GM23338 (cell line): ENCODE measurements around the gene SMCO3. TPM values are rescaled to one million over a fixed set of nuclear protein-coding genes. Genes with fewer than 3 reads are reported as not detected.

Source experiments
- ATAC-seq: fragments of 200-7000 bp; cut with Tn5 transposase; 3 replicates; pipeline ENCODE4 v1.9.1; 2020
- DNase-seq: peaks from one replicate; pipeline ENCODE4 v3.0.0-alpha.2; 2015; ENCODE audit warnings: low spot score
- H2AFZ ChIP-seq: fragments of 200-600 bp; sonication (generic); 2 replicates; pipeline ENCODE4 v1.8.0; 2016; ENCODE audit warnings: antibody characterized with exemption, mild to moderate bottlenecking, moderate library complexity
- H3F3A ChIP-seq: fragments of 200-600 bp; sonication (generic); replicated peaks from 2 replicates; pipeline ENCODE4 v1.8.0; 2017; ENCODE audit warnings: antibody characterized with exemption, mixed run types, low read depth
- H3K27ac ChIP-seq: fragments of 200-600 bp; sonication (generic); 2 replicates; pipeline ENCODE4 v1.6.1; 2016; ENCODE audit warnings: low read depth
- H3K27me3 ChIP-seq: fragments of 200-600 bp; sonication (generic); 2 replicates; pipeline ENCODE4 v1.8.0; 2016; ENCODE audit warnings: mild to moderate bottlenecking, mixed run types, moderate library complexity; ENCODE audit not compliant: insufficient read depth
- H3K36me3 ChIP-seq: fragments of 200-600 bp; sonication (generic); 2 replicates; pipeline ENCODE4 v1.8.0; 2016; ENCODE audit warnings: mild to moderate bottlenecking; ENCODE audit not compliant: insufficient read depth
- H3K4me1 ChIP-seq: fragments of 200-600 bp; sonication (generic); 2 replicates; pipeline ENCODE4 v1.8.0; 2016; ENCODE audit warnings: mild to moderate bottlenecking, moderate library complexity; ENCODE audit not compliant: insufficient read depth
- H3K4me2 ChIP-seq: fragments of 200-600 bp; sonication (generic); 2 replicates; pipeline ENCODE4 v1.7.1; 2017; ENCODE audit warnings: mixed run types
- H3K4me3 ChIP-seq: fragments of 200-600 bp; sonication (generic); 2 replicates; pipeline ENCODE4 v1.6.1; 2016; ENCODE audit warnings: mixed run types
- H3K79me2 ChIP-seq: fragments of 200-600 bp; sonication (generic); replicated peaks from 2 replicates; pipeline ENCODE4 v1.8.0; 2017; ENCODE audit warnings: mild to moderate bottlenecking; ENCODE audit not compliant: insufficient read depth
- H3K9me2 ChIP-seq: fragments of 200-600 bp; sonication (generic); 2 replicates; pipeline ENCODE4 v1.8.0; 2017; ENCODE audit not compliant: insufficient read depth
- H4K20me1 ChIP-seq: fragments of 200-600 bp; sonication (generic); replicated peaks from 2 replicates; pipeline ENCODE4 v1.8.0; 2017; ENCODE audit warnings: mild to moderate bottlenecking; ENCODE audit not compliant: insufficient read depth
- H3K27ac Mint-ChIP-seq: 2 replicates; pipeline ENCODE4 v1.8.0; 2020; ENCODE audit warnings: inconsistent platforms, mild to moderate bottlenecking, moderate library complexity, mixed read lengths
- H3K27me3 Mint-ChIP-seq: 3 replicates; pipeline ENCODE4 v1.8.0; 2022; ENCODE audit warnings: low read depth, mild to moderate bottlenecking, moderate library complexity, mixed read lengths, inconsistent platforms; ENCODE audit not compliant: insufficient read depth, poor library complexity
- H3K36me3 Mint-ChIP-seq: 3 replicates; pipeline ENCODE4 v1.8.0; 2021; ENCODE audit warnings: low read depth, mild to moderate bottlenecking, inconsistent platforms, moderate library complexity, mixed read lengths
- H3K4me1 Mint-ChIP-seq: 3 replicates; pipeline ENCODE4 v1.8.0; 2020; ENCODE audit warnings: mild to moderate bottlenecking, inconsistent platforms, mixed read lengths
- H3K4me3 Mint-ChIP-seq: 3 replicates; pipeline ENCODE4 v1.8.0; 2021; ENCODE audit warnings: moderate library complexity, mild to moderate bottlenecking, inconsistent platforms, mixed read lengths
- H3K9me3 Mint-ChIP-seq: 3 replicates; pipeline ENCODE4 v1.8.0; 2020; ENCODE audit warnings: moderate library complexity, mild to moderate bottlenecking, inconsistent platforms, mixed read lengths
- CREB1 ChIP-seq: fragments of 250-450 bp; sonication (Bioruptor Pico); IDR thresholded peaks from 2 replicates; pipeline ENCODE4 v1.5.0; 2020; ENCODE audit warnings: low read depth, mild to moderate bottlenecking, moderate library complexity
- CTCF ChIP-seq, 2 experiments: fragments of 200-600 bp in 1 of 2; sonication (generic) in 1 of 2; conservative IDR thresholded peaks; 2 replicates each; pipeline versions ENCODE4 v1.5.1 to v1.6.1; 2016 to 2017; ENCODE audit warnings: antibody characterized with exemption in 2 of 2, low read depth in 2 of 2, mild to moderate bottlenecking in 2 of 2, moderate library complexity in 1 of 2
- ETS1 ChIP-seq: IDR thresholded peaks from 2 replicates; pipeline ENCODE4 v1.6.1; 2016; ENCODE audit warnings: antibody characterized with exemption
- EZH2 ChIP-seq: fragments of 200-600 bp; sonication (generic); IDR thresholded peaks from one replicate; pipeline ENCODE4 v1.8.0; 2017; ENCODE audit warnings: antibody characterized with exemption, mild to moderate bottlenecking, low read depth; ENCODE audit not compliant: unreplicated experiment
- JUNB ChIP-seq: IDR thresholded peaks from one replicate; pipeline ENCODE4 v1.6.1; 2016; ENCODE audit warnings: antibody characterized with exemption; ENCODE audit not compliant: unreplicated experiment
- NANOG ChIP-seq: IDR thresholded peaks from 2 replicates; pipeline ENCODE4 v1.6.1; 2016; ENCODE audit warnings: antibody characterized with exemption, borderline replicate concordance
- POLR2AphosphoS5 ChIP-seq: IDR thresholded peaks from 2 replicates; pipeline ENCODE4 v1.6.1; 2016; ENCODE audit warnings: antibody characterized with exemption, low read depth
- REST ChIP-seq: IDR thresholded peaks from one replicate; pipeline ENCODE4 v1.6.1; 2018; ENCODE audit warnings: antibody characterized with exemption; ENCODE audit not compliant: unreplicated experiment
- ZNF114 ChIP-seq: fragments of 250-450 bp; sonication (Bioruptor Pico); IDR thresholded peaks from 2 replicates; pipeline ENCODE4 v1.5.0; 2020; ENCODE audit warnings: mild to moderate bottlenecking, moderate library complexity
- ZNF331 ChIP-seq: fragments of 250-450 bp; sonication (Bioruptor Pico); IDR thresholded peaks from 2 replicates; pipeline ENCODE4 v1.5.0; 2020; ENCODE audit warnings: low read depth, mild to moderate bottlenecking, moderate library complexity
- ZNF462 ChIP-seq: fragments of 250-450 bp; sonication (Bioruptor Pico); IDR thresholded peaks from 2 replicates; pipeline ENCODE4 v1.5.0; 2020; ENCODE audit warnings: mild to moderate bottlenecking, moderate library complexity
- polyA plus RNA-seq: library from polyadenylated mRNA; unstranded; fragments of >200 nt; fragmentation: Nextera tagmentation; extraction: Ambion mirVana; gene quantifications from 2 replicates; pipeline ENCODE4 v1.2.1, GENCODE V29; 2016
- total RNA-seq: library from RNA; depleted of rRNA; stranded (reverse); fragments of >200 nt; shearing (Covaris generic); gene quantifications from 2 replicates; pipeline ENCODE4 v1.2.3, GENCODE V29; 2014

The SMCO3 gene
- total and polyA plus RNA-seq, 2 experiments from 2014 or later: 0.13 TPM; not detected in 1

GRCh38 chr12:14775636-14775980 lies 38.4 kb downstream of the SMCO3 start (continued):
- TF ChIP-seq ZNF462 (CRISPR knock-in tag) (no peak), CREB1 (CRISPR knock-in tag) (no peak), NANOG (no peak), JUNB (no peak)

- no peak for TF ChIP-seq REST
- no peak for TF ChIP-seq NANOG
- TF ChIP-seq POLR2AphosphoS5: no peak
- no peak for TF ChIP-seq ZNF331 (CRISPR knock-in tag)
- no peak for TF ChIP-seq ZNF114 (CRISPR knock-in tag)
- peak in 1 of 2 experiments; percentile 40; a peak in 2 of 4 replicates for TF ChIP-seq CTCF (conservative IDR thresholded peaks at IDR 0.05; ENCODE audit: low read depth in 2 of 2)
- TF ChIP-seq ETS1: no peak
- TF ChIP-seq EZH2: no peak
- H3K4me3 ChIP-seq: peak overlapping the region; percentile 73
- H3F3A ChIP-seq: 0 out of 2 replicates have a peak, but pooled peaks cover 4% of the 10 kb centered on the region
- peaks cover 16% of the 10 kb centered on the region for H3K79me2 ChIP-seq
- H3K27me3 ChIP-seq: no peaks in the 10 kb centered on the region
- Mint-ChIP-seq H3K9me3 (peaks cover 9% of the 10 kb centered on the region; the same call in 2 of the 3 replicates), H3K4me3 (peak overlapping the region; percentile 98), H3K36me3 (peaks cover 9% of the 10 kb centered on the region), H3K27ac (peak overlapping the region; percentile 96; the same call in 1 of the 2 replicates), H3K4me1 (peaks cover 37% of the 10 kb centered on the region), H3K27me3 (peaks cover 29% of the 10 kb centered on the region)
- H3K36me3 ChIP-seq: no peaks in the 10 kb centered on the region
- DNase-seq (peak; percentile 40), ATAC-seq (peak; percentile 2)
- peak overlapping the region; percentile 77 for H3K4me2 ChIP-seq
- H2AFZ ChIP-seq: no peak overlapping the region
- no peaks in the 10 kb centered on the region for H3K9me2 ChIP-seq
- H3K27ac ChIP-seq: no peak overlapping the region
- peaks cover 28% of the 10 kb centered on the region for H3K4me1 ChIP-seq
- peaks cover 5% of the 10 kb centered on the region; the same call in 1 of the 2 replicates for H4K20me1 ChIP-seq
These were observed 38.9 kb downstream of the SMCO3 start for GRCh38 chr12:14774906-14775635.
